DOHH2 (cell line): ENCODE measurements around the gene KIRREL2.
A peak's percentile ranks its signal among the peaks of the same experiment; 100 is the strongest.

Experiments used
- H3F3A ChIP-seq: fragments of 200-600 bp; sonication (generic), shearing (Covaris generic); 2 replicates; pipeline ENCODE4 v1.6.0; 2016; ENCODE audit warnings: antibody characterized with exemption, mild to moderate bottlenecking; ENCODE audit not compliant: control insufficient read depth, insufficient read depth
- H3K27ac ChIP-seq: fragments of 200-600 bp; sonication (generic); 2 replicates; pipeline ENCODE4 v1.5.1; 2014; ENCODE audit warnings: low read depth, mild to moderate bottlenecking, low read length, moderate library complexity
- H3K27me3 ChIP-seq: fragments of 200-600 bp; sonication (generic); 2 replicates; pipeline ENCODE4 v1.6.1; 2014; ENCODE audit warnings: mild to moderate bottlenecking, low read length, mixed read lengths; ENCODE audit not compliant: control insufficient read depth
- H3K36me3 ChIP-seq: fragments of 200-600 bp; sonication (generic); 2 replicates; pipeline ENCODE4 v1.6.1; 2014; ENCODE audit warnings: mild to moderate bottlenecking, low read length, moderate library complexity, mixed read lengths; ENCODE audit not compliant: control insufficient read depth
- H3K4me1 ChIP-seq: fragments of 200-600 bp; sonication (generic); 2 replicates; pipeline ENCODE4 v1.6.1; 2014; ENCODE audit warnings: mild to moderate bottlenecking, low read length, mixed read lengths; ENCODE audit not compliant: control insufficient read depth
- H3K4me2 ChIP-seq: fragments of 200-600 bp; sonication (generic); 2 replicates; pipeline ENCODE4 v1.6.0; 2014; ENCODE audit warnings: mild to moderate bottlenecking, low read length, moderate library complexity
- H3K4me3 ChIP-seq: fragments of 200-600 bp; sonication (generic); 2 replicates; pipeline ENCODE4 v1.5.1; 2014; ENCODE audit warnings: mild to moderate bottlenecking, low read length, mixed read lengths
- H3K79me2 ChIP-seq: fragments of 200-600 bp; sonication (generic); 2 replicates; pipeline ENCODE4 v1.6.1; 2014; ENCODE audit warnings: mild to moderate bottlenecking, low read length, mixed read lengths; ENCODE audit not compliant: control insufficient read depth
- H3K9me2 ChIP-seq: fragments of 200-600 bp; sonication (generic); replicated peaks from 2 replicates; pipeline ENCODE4 v1.6.1; 2014; ENCODE audit warnings: mild to moderate bottlenecking, low read length, mixed read lengths; ENCODE audit not compliant: control insufficient read depth
- H3K9me3 ChIP-seq: fragments of 200-600 bp; sonication (generic); 2 replicates; pipeline ENCODE4 v1.6.1; 2014; ENCODE audit warnings: antibody characterized with exemption, low read length, mixed read lengths; ENCODE audit not compliant: control insufficient read depth, insufficient read depth
- H4K20me1 ChIP-seq: fragments of 200-600 bp; sonication (generic); 2 replicates; pipeline ENCODE4 v1.6.0; 2014; ENCODE audit warnings: low read depth, mild to moderate bottlenecking, antibody characterized with exemption, low read length, moderate library complexity; ENCODE audit not compliant: control insufficient read depth, insufficient read depth
- CTCF ChIP-seq: fragments of 200-600 bp; sonication (generic); IDR thresholded peaks from one replicate; pipeline ENCODE4 v1.5.1; 2014; ENCODE audit warnings: antibody characterized with exemption, mild to moderate bottlenecking, low read depth, low read length; ENCODE audit not compliant: poor library complexity, severe bottlenecking
- EZH2phosphoT487 ChIP-seq: fragments of 200-600 bp; sonication (generic); IDR thresholded peaks from 2 replicates; pipeline ENCODE4 v1.6.1; 2017; ENCODE audit warnings: borderline replicate concordance, mild to moderate bottlenecking, antibody characterized with exemption, low read length, moderate library complexity, mixed read lengths

Gene KIRREL2

DNA sequence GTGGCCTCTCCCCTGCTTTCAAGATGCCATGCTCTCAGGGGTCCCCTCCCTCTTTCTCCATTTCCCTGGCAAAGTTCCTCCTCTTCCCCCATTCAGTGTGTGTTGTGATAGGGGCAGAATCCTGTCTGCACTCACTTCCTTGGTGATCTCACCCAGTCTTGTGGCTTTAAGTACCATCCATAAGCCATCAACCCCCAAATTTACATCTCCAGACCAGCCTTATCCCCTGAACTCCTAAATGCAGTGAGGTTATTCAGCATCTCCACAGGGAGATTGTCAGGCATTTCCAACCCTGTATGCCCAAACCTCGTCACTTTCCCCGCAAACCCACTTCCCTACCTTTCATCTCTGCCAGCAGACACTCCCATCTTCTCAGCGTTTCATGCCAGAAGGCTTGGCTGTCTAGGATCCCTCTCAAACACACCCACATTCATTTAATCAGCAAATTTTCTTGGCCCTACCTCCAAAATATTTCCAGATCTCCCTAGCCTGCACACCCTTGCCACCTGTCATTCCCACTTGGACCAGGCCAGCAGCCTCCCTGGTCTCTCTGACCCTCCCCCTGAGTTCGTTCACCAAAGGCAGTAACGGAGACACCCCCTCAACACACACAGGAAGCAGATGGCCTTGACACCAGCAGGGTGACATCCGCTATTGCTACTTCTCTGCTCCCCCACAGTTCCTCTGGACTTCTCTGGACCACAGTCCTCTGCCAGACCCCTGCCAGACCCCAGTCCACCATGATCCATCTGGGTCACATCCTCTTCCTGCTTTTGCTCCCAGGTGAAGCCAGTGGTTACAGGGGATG, 45.3 kb downstream of the KIRREL2 start, which contains the start of gene HCST:
TSS of gene HCST (plus strand) at position 676 of the 808 bp plus-strand sequence. CDS start at position 741, 65 bp downstream.
- H3K4me2 ChIP-seq, result peak within 1 kb of the TSS; percentile 99
- peaks cover 11% of the 10 kb centered on the region for H4K20me1 ChIP-seq
- H3K9me2 ChIP-seq, result no peaks in the 10 kb centered on the region
- peaks cover 26% of the 10 kb centered on the region for H3K36me3 ChIP-seq
- no peaks in the 10 kb centered on the region for H3K27me3 ChIP-seq
- TF ChIP-seq EZH2phosphoT487 (no peak), CTCF (no peak)
- peaks cover 55% of the 10 kb centered on the region for H3K4me1 ChIP-seq
- peak within 1 kb of the TSS; percentile 87 for H3K4me3 ChIP-seq
- peaks cover 26% of the 10 kb centered on the region for H3F3A ChIP-seq
- peaks cover 50% of the 10 kb centered on the region for H3K79me2 ChIP-seq
- peak within 1 kb of the TSS; percentile 94 for H3K27ac ChIP-seq
- H3K9me3 ChIP-seq, result no peaks in the 10 kb centered on the region

DNA sequence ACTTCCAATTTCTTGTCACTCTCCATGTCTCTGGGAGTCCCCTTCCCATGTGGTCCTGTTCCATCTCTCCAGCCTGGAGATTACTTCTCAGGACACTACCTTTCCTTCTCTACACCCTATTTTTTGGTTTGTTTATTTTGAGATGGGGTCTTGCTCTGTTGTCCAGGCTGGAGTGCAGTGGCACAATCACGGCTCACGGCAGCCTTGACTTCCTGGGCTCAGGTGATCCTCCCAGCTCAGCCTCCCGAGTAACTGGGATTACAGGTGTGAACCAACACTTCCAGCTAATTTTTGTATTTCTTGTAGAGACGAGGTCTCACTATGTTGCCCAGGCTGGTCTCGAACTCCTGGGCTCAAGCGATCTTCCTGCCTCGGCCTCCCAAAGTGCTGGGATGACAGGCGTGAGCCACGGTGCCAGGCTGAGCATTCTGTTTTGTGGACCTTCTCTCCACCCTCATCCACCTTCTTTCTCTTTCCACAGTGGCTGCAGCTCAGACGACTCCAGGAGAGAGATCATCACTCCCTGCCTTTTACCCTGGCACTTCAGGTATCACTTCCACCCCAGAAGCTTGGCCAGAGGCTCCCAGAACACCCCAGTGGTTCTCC, 46.3 kb downstream of the KIRREL2 start:
- H3K4me1 ChIP-seq, result peaks cover 56% of the 10 kb centered on the region
- peak overlapping the region; percentile 94 for H3K27ac ChIP-seq
- TF ChIP-seq EZH2phosphoT487 (no peak), CTCF (no peak)

GRCh38 chr19:35903550-35904179, 47.0 kb downstream of the KIRREL2 start:
- peaks cover 26% of the 10 kb centered on the region for H3F3A ChIP-seq
- peaks cover 10% of the 10 kb centered on the region for H3K36me3 ChIP-seq
- peak overlapping the region; percentile 87 for H3K4me3 ChIP-seq
- H3K79me2 ChIP-seq, result peaks cover 34% of the 10 kb centered on the region
- TF ChIP-seq CTCF (no peak), EZH2phosphoT487 (no peak)
- peaks cover 56% of the 10 kb centered on the region for H3K4me1 ChIP-seq
- H4K20me1 ChIP-seq, result peaks cover 3% of the 10 kb centered on the region
- H3K9me2 ChIP-seq, result no peaks in the 10 kb centered on the region
- no peaks in the 10 kb centered on the region for H3K9me3 ChIP-seq
- H3K4me2 ChIP-seq, result peak overlapping the region; percentile 99
- H3K27me3 ChIP-seq, result no peaks in the 10 kb centered on the region
- peak overlapping the region; percentile 94 for H3K27ac ChIP-seq

More for the DNA sequence above, 46.3 kb downstream of the KIRREL2 start:
- Histone ChIP-seq H3K79me2 (peaks cover 41% of the 10 kb centered on the region), H3K9me3 (no peaks in the 10 kb centered on the region), H3K4me2 (peak overlapping the region; percentile 99), H4K20me1 (peaks cover 10% of the 10 kb centered on the region), H3F3A (peaks cover 26% of the 10 kb centered on the region), H3K27me3 (no peaks in the 10 kb centered on the region), H3K4me3 (peak overlapping the region; percentile 87), H3K36me3 (peaks cover 17% of the 10 kb centered on the region), H3K9me2 (no peaks in the 10 kb centered on the region)
